Measurements from ENCODE around the gene GRID1. TPM values are rescaled to one million over a fixed set of nuclear protein-coding genes. Genes with fewer than 3 reads are reported as not detected.

GRID1 gene
- total and polyA plus RNA-seq, 9 of the 15 experiments (the other 6 are each of a cell fraction or from before 2014, with no cell fraction given), result 0.01 to 7.2 (median 1.2) TPM

DNA sequence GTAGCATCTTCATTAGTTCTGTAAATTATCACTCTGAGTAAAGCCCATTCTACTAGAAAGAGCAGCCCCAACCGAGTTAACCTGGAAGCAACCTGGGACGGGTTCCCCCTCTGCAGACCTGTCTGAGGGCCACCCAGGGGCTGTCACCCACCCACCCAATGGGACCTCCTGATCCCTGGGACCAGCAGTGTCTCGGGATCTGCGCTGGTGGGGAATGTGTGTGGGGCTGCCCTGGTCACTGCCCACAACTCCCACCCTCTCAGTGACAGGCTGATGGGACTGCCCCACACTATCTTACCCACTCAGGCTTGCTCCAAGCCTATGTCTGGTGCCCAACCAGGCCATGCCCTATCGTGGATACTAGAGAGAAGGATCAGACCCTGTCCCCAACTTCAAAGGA is 215.0 kb downstream of the GRID1 start:
- Histone ChIP-seq H3K36me3 (ENCODE audit: control insufficient read depth, insufficient read depth, low read length) (no peaks in the 10 kb centered on the region), H3K4me3 (no peak overlapping the region), H3K27me3 (ENCODE audit: control insufficient read depth in 2 of 2, insufficient read depth in 2 of 2, low read length in 2 of 2) (no peaks in the 10 kb centered on the region), H4K20me1 (replicated peaks; ENCODE audit: control insufficient read depth, insufficient read depth, low read length) (no peaks in the 10 kb centered on the region), H2AFZ (ENCODE audit: low read depth, low read length) (no peak overlapping the region), H3K9ac (ENCODE audit: insufficient read depth in 1 of 2, low read depth in 2 of 2, low read length in 2 of 2) (no peak overlapping the region), H3K79me2 (ENCODE audit: control insufficient read depth, insufficient read depth, low read length) (no peaks in the 10 kb centered on the region), H3K9me3 (replicated peaks; ENCODE audit: control insufficient read depth, insufficient read depth, low read depth, low read length) (no peaks in the 10 kb centered on the region), H3K27ac (ENCODE audit: extremely low read depth, low read depth, low read length) (no peak overlapping the region), H3K4me2 (ENCODE audit: insufficient read depth, low read length) (no peak overlapping the region), H3K9me1 (ENCODE audit: control insufficient read depth, insufficient read depth, low read length) (no peaks in the 10 kb centered on the region), H3K4me1 (replicated peaks in 1 of 2; ENCODE audit: control insufficient read depth in 2 of 2, insufficient read depth in 2 of 2, low read length in 2 of 2) (no peaks in the 10 kb centered on the region)
- no peak for DNase-seq (ENCODE audit: extremely low read depth in 1 of 4, low spot score in 3 of 4)
- no peak for FAIRE-seq
- in situ Hi-C loops (cut with MboI), result no loop called here
- ChIA-PET POLR2A (no interaction called here), CTCF (ENCODE audit: low intra/inter-chr PET ratio) (no interaction called here)
- ATAC-seq, result no peak
- no TSS peak for BruUV-seq (replicated peaks)
- 0% methylated on average over 5 of the region's 5 CpGs for WGBS (ENCODE audit: insufficient coverage, low coverage, missing lambda C conversion rate)
- intact Hi-C loops (cut with micrococcal nuclease), result no loop called here
- TF ChIP-seq, protein P1, sequence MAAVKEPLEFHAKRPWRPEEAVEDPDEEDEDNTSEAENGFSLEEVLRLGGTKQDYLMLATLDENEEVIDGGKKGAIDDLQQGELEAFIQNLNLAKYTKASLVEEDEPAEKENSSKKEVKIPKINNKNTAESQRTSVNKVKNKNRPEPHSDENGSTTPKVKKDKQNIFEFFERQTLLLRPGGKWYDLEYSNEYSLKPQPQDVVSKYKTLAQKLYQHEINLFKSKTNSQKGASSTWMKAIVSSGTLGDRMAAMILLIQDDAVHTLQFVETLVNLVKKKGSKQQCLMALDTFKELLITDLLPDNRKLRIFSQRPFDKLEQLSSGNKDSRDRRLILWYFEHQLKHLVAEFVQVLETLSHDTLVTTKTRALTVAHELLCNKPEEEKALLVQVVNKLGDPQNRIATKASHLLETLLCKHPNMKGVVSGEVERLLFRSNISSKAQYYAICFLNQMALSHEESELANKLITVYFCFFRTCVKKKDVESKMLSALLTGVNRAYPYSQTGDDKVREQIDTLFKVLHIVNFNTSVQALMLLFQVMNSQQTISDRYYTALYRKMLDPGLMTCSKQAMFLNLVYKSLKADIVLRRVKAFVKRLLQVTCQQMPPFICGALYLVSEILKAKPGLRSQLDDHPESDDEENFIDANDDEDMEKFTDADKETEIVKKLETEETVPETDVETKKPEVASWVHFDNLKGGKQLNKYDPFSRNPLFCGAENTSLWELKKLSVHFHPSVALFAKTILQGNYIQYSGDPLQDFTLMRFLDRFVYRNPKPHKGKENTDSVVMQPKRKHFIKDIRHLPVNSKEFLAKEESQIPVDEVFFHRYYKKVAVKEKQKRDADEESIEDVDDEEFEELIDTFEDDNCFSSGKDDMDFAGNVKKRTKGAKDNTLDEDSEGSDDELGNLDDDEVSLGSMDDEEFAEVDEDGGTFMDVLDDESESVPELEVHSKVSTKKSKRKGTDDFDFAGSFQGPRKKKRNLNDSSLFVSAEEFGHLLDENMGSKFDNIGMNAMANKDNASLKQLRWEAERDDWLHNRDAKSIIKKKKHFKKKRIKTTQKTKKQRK (IDR thresholded peaks at IDR 0.05; ENCODE audit: borderline replicate concordance, low read depth, low read length), result no peak
- TF ChIP-seq, protein P2, sequence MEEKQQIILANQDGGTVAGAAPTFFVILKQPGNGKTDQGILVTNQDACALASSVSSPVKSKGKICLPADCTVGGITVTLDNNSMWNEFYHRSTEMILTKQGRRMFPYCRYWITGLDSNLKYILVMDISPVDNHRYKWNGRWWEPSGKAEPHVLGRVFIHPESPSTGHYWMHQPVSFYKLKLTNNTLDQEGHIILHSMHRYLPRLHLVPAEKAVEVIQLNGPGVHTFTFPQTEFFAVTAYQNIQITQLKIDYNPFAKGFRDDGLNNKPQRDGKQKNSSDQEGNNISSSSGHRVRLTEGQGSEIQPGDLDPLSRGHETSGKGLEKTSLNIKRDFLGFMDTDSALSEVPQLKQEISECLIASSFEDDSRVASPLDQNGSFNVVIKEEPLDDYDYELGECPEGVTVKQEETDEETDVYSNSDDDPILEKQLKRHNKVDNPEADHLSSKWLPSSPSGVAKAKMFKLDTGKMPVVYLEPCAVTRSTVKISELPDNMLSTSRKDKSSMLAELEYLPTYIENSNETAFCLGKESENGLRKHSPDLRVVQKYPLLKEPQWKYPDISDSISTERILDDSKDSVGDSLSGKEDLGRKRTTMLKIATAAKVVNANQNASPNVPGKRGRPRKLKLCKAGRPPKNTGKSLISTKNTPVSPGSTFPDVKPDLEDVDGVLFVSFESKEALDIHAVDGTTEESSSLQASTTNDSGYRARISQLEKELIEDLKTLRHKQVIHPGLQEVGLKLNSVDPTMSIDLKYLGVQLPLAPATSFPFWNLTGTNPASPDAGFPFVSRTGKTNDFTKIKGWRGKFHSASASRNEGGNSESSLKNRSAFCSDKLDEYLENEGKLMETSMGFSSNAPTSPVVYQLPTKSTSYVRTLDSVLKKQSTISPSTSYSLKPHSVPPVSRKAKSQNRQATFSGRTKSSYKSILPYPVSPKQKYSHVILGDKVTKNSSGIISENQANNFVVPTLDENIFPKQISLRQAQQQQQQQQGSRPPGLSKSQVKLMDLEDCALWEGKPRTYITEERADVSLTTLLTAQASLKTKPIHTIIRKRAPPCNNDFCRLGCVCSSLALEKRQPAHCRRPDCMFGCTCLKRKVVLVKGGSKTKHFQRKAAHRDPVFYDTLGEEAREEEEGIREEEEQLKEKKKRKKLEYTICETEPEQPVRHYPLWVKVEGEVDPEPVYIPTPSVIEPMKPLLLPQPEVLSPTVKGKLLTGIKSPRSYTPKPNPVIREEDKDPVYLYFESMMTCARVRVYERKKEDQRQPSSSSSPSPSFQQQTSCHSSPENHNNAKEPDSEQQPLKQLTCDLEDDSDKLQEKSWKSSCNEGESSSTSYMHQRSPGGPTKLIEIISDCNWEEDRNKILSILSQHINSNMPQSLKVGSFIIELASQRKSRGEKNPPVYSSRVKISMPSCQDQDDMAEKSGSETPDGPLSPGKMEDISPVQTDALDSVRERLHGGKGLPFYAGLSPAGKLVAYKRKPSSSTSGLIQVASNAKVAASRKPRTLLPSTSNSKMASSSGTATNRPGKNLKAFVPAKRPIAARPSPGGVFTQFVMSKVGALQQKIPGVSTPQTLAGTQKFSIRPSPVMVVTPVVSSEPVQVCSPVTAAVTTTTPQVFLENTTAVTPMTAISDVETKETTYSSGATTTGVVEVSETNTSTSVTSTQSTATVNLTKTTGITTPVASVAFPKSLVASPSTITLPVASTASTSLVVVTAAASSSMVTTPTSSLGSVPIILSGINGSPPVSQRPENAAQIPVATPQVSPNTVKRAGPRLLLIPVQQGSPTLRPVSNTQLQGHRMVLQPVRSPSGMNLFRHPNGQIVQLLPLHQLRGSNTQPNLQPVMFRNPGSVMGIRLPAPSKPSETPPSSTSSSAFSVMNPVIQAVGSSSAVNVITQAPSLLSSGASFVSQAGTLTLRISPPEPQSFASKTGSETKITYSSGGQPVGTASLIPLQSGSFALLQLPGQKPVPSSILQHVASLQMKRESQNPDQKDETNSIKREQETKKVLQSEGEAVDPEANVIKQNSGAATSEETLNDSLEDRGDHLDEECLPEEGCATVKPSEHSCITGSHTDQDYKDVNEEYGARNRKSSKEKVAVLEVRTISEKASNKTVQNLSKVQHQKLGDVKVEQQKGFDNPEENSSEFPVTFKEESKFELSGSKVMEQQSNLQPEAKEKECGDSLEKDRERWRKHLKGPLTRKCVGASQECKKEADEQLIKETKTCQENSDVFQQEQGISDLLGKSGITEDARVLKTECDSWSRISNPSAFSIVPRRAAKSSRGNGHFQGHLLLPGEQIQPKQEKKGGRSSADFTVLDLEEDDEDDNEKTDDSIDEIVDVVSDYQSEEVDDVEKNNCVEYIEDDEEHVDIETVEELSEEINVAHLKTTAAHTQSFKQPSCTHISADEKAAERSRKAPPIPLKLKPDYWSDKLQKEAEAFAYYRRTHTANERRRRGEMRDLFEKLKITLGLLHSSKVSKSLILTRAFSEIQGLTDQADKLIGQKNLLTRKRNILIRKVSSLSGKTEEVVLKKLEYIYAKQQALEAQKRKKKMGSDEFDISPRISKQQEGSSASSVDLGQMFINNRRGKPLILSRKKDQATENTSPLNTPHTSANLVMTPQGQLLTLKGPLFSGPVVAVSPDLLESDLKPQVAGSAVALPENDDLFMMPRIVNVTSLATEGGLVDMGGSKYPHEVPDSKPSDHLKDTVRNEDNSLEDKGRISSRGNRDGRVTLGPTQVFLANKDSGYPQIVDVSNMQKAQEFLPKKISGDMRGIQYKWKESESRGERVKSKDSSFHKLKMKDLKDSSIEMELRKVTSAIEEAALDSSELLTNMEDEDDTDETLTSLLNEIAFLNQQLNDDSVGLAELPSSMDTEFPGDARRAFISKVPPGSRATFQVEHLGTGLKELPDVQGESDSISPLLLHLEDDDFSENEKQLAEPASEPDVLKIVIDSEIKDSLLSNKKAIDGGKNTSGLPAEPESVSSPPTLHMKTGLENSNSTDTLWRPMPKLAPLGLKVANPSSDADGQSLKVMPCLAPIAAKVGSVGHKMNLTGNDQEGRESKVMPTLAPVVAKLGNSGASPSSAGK (IDR thresholded peaks at IDR 0.05), result no peak
- TF ChIP-seq IFI16 (CRISPR knock-in tag; IDR thresholded peaks at IDR 0.05), result no peak
- no peak for TF ChIP-seq XRCC4 (IDR thresholded peaks at IDR 0.05; ENCODE audit: extremely low read depth, insufficient read depth, insufficient read length)
- TF ChIP-seq RBM25 (IDR thresholded peaks at IDR 0.05; ENCODE audit: low read depth, low read length, severe bottlenecking), result no peak
- no peak for TF ChIP-seq ETS2 (tag; IDR thresholded peaks at IDR 0.05; ENCODE audit: borderline replicate concordance, poor library complexity, severe bottlenecking)
- no peak for TF ChIP-seq CREM (IDR thresholded peaks at IDR 0.05; ENCODE audit: low read depth)
- no peak for TF ChIP-seq ZNF76 (CRISPR knock-in tag; IDR thresholded peaks at IDR 0.05; ENCODE audit: borderline replicate concordance)
